ENCODE data around the gene SLFN13.

GRCh38 chr17:35432176-35433074 is 16.1 kb downstream of the SLFN13 start, which contains the start of gene SLFN12:
- TF ChIP-seq, protein P1, sequence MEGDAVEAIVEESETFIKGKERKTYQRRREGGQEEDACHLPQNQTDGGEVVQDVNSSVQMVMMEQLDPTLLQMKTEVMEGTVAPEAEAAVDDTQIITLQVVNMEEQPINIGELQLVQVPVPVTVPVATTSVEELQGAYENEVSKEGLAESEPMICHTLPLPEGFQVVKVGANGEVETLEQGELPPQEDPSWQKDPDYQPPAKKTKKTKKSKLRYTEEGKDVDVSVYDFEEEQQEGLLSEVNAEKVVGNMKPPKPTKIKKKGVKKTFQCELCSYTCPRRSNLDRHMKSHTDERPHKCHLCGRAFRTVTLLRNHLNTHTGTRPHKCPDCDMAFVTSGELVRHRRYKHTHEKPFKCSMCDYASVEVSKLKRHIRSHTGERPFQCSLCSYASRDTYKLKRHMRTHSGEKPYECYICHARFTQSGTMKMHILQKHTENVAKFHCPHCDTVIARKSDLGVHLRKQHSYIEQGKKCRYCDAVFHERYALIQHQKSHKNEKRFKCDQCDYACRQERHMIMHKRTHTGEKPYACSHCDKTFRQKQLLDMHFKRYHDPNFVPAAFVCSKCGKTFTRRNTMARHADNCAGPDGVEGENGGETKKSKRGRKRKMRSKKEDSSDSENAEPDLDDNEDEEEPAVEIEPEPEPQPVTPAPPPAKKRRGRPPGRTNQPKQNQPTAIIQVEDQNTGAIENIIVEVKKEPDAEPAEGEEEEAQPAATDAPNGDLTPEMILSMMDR (IDR thresholded peaks at IDR 0.05) = peak in 1 of 5 experiments; percentile 1
- TF ChIP-seq EP300 (IDR thresholded peaks at IDR 0.05) = peak; percentile 9 to 67

Measured in tibial nerve (tissue), 4 donors.